Stimulated activated CD4-positive, alpha-beta T cell treated with anti-CD3 and anti-CD28 coated beads, TNF-alpha, amount 100 ng/mL, for 4 hours (primary cell): Measurements from ENCODE around the gene DPP3.

Experiments
- DNase-seq, 3 experiments: peaks; one replicate each; pipeline ENCODE4 v3.0.0-alpha.2; 2020; ENCODE audit warnings: low read depth in 3 of 3

Gene DPP3

DNA sequence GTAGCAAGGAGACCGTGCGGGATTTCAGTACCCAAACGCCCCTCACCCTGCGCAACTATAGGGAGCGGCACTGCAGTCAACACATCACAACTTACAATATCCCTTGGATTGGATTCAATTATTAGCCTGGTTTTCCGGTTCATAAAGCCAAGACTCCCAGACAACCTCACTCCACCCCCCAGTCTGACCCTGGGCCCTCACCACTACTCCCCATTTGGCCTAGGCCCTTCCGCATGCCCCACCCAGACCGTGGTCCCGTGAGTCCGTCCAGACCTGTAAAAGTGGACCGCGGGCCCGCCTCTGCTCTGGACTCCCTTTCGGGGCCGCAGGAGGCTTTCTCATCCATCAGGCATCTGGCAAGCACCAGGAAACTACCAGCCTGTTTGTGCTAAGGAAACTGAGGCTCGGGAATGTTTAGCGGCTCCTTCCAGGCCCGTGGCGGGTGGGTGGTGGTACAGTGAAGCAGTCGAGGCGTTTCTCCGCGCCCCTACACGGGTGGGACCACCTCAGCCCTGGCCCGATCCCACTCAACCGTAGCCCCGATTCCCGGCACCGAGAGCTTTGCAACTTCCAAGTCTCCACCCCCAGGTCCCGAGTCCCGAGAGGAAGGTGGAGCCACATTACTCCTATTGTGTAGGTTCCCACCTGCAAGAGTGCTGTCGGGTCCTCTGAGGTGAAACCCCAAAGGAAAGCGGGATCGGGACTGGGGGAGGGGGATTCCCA is 679 bp upstream of the DPP3 start:
- DNase-seq = no peak

DNA sequence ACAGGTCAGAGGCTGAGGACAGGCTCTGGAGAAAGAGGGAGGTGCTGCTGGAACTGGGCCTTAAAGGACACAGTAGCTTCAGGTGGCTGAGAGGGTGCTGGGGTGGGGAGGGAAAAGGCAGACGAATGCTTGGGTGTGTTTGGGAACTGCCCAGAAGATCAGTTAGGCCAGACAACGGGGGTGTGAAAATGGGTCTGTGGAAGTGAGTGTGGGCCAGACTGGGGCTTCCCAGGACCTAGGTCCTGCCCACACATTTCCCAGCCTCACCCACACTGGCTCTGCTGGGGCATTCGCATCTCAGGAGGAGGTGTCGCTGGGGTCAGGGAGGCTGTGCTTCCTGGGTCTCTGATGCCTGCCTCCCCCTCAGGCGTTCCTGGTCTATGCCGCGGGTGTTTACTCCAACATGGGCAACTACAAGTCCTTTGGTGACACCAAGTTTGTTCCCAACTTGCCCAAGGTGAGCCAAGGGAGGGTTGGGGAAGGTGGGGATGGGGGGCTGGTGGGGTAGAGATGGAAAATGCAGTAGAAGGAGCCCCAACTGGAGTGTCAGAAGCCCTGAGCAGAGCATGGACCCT is 4.7 kb downstream of the DPP3 start:
- DNase-seq = no peak

DNA sequence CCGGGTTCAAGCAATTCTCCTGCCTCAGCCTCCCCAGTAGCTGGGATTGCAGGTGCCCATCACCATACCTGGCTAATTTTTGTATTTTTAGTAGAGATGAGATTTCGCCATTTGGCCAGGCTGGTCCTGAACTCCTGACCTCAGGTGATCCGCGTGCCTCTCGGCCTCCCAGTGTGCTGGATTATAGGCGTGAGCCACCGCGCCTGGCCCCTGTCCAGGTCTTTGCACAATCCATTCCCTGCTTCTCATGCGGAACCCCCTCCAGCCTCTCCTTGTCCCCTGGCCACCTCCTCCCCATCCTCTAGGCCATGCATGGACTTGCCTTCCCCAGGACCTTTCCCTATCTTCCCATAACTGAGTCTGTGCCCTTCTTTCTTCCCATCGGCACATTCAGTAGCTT is 8.7 kb downstream of the DPP3 start:
- no peak for DNase-seq

DNA sequence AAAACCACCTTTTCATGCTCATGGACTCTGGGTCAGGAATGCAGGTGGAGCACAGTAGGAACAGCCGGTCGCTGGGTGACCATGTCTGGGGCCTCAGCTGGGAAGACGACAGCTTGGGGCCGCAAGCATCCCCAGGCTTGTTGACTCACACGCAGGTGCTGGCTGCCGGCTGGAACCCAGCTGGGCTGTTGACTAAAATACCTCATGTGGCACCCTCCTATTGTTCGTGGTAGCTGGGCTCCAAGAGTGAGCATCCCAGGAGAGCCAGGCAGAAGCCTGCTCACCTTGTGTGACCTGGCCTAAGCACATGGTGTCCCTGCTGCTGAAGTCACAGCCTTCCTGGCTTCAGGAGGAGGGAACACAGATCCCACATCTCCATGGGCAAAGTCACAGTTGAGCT is 9.4 kb downstream of the DPP3 start:
- DNase-seq = no peak

DNA sequence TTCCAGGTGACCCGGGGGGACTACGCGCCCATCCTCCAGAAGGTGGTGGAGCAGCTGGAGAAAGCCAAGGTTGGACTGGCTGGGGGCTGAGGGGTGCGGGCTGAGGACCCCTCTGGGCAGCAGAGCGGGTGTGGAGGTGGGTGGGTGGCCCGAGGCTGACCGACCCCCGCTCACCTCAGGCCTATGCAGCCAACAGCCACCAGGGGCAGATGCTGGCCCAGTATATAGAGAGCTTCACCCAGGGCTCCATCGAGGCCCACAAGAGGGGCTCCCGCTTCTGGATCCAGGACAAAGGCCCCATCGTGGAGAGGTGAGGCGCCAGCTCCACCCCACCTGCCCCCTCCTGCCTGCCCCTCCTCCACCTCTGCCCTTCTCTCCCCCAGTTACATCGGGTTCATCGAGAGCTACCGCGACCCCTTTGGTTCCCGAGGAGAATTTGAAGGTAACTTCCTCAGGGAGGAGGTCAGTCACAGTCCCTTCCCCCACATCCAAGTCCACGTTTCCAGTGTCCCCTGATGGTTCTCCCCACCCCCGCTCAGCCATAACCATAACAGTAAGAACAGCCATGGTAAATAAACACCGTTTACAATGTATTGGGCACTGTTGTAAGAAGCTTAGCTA is 11.2 kb downstream of the DPP3 start:
- DNase-seq = no peak

DNA sequence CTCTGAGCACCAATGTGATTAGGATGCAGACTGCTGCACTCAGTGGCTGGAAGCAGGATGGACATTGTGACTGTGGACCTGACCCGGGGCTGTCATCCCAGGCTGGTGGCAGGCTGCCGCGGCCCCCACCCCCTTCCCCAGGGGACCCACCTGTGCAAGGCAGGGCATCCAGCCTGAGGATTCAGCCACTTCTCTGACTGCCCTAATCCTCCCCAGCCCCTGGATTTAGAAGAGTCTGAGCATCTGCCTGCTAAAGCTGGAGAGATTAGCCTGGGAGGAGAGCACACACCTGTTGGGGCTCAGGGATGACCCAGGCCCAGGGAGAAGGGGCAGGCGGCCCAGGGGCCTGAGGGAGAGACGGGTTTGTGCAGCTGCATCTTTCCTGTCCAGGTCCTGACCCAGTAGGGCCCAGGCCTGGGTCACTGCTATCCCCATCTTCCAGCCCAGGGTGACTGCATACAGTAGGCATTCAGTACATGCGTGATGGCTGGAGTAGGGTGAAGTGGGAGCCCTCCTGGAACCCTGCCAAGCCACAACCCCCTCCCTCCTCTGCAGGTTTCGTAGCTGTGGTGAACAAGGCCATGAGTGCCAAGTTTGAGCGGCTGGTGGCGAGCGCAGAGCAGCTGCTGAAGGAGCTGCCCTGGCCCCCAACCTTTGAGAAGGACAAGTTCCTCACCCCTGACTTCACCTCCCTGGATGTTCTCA is 12.1 kb downstream of the DPP3 start:
- no peak for DNase-seq

DNA sequence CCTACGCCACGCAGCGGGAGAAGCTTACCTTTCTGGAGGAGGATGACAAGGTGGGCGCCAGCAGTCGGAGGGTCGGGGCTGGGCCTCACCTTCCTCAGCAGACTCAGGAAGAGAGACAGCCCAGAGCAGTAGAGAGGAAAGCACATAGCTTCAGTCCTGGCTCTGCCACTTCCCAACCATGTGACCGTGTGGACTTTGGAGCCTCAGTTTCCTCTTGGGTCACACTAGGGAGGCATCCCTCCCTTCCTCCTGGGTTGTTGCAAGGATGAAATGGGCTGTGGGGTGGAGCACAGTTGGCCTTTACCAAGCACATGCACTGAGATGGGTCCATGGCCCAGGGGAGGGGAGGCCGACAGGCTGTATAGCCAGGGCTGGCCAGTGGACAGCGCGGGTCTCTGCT is 12.9 kb downstream of the DPP3 start:
- DNase-seq = no peak

DNA sequence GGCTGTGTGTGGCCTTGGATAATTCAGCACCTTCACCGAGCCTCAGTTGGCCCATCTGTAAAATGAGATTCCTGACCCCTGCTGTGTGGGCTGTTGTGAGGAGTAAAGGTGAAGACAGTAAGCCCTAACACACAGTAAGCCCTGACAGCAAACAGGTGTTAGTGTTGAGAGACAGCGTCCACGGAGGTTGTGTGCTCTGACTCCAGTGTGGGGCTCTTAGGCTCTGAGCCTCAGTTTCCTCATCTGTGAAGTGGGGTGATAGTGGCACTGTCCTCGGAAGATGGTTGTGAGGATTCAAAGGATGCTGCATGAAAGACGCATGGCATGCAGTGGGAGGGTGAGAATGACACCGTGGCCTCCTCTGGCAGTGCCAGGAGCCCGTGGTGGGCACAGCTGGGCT is 14.2 kb downstream of the DPP3 start:
- DNase-seq = no peak

DNA sequence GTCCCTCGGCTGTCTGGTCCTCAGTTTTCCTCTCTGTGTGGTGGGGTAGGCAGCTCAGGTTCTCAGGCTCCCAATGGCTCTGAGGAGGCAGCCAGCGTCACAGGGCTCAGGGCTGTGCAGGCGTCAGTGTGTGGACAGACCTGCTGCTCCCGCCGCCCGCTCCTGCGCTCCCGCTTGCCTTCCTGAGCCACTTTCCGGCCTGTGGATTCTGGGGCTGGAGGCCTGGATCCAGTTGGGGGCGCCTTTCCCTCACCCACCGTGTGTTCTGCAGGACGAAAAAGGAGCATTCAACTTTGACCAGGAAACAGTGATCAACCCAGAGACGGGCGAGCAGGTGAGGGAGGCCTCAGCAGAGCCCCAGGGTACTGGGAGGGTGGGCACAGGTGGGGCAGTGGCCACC is 14.7 kb downstream of the DPP3 start:
- DNase-seq = no peak

DNA sequence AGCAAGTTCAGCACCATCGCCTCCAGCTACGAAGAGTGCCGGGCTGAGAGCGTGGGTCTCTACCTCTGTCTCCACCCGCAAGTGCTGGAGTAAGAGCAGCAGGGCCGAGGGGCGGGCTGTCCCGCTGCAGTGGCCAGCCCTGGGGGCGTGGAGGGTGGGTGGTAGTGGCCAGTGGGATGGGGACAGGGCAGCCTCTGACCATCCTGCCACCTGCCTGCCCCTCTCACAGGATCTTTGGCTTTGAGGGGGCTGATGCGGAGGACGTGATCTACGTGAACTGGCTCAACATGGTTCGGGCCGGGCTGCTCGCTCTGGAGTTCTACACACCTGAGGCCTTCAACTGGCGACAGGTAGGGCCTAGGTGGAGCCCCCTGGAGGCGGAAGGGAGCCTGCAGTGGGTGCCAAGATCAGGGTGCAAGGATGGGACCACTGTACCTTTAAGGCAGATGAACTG is 15.2 kb downstream of the DPP3 start:
- DNase-seq = no peak

DNA sequence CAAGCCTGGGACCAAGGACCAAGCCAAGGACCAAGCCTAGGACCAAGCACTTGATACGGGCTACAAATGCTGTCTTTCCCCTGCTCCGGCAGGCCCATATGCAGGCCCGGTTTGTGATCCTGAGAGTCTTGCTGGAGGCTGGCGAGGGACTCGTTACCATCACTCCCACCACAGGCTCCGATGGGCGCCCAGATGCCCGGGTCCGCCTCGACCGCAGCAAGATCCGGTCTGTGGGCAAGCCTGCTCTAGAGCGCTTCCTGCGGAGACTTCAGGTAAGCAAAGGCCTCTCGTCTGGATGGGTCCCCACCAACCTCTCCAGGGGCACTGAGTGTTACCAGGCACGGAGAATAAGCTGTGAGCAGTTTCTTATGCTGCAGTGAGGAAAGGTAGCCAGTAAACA is 17.0 kb downstream of the DPP3 start:
- DNase-seq = no peak

DNA sequence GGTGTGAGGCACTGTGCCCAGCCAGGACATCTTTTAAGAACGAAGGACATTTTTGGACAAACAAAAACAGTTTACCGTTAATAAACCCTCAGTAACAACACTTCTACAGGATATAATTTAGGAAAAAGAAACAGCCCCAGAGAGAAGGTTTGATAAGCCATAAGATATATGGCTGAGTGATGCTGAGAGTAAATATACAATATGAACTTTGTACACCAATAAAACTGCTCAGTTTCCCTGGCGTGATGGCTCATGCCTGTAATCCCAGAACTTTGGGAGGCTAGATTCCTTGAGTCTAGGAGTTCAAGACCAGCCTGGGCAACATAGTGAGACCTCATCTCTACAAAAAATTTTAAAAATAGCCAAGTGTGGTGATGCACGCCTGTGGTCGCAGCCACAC is 18.3 kb downstream of the DPP3 start:
- no peak for DNase-seq

DNA sequence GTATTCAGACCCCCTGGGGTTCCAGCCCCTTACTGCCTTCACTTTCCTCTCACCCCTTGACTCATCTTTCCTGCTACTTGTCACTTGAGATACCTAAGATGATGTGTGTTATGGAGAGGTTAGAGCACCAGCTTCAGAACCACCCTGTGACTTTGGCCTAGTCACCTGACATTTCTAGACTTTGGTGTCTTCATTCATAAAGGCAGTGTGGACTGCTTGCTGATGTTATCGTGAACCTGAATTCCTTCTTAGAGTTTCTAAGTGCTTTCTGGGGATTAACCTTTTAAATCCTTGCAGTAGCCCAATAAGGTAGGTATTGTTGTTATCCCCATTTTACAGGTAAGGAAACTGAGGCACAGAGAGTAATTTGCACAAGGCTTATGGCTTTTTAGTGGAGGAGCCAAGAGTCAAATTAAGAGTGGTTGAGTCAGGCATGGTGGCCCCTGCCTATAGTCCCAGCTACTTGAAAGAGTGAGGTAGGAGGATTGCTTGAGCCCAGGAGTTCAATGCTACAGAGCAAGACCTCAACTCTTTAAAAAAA is 25.1 kb downstream of the DPP3 start:
- no peak for DNase-seq

DNA sequence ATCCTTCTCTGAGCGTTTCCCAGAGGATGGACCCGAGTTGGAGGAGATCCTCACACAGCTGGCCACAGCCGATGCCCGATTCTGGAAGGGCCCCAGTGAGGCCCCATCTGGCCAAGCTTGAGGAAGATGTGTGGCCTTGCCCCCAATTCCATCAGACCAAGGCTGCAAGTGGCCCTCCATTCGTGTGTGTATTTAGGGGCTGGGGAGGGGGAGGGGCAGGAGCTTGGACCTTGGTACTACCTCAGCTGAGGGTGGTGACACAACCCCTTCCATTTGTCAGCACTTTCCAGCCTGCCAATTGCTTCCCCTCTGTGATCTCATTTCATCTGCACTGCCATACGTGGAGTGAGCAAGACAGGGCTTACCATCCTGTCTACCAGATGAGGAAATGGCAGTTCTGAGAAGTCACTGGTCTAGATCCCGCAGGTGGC is 28.9 kb downstream of the DPP3 start:
- DNase-seq = no peak

DNA sequence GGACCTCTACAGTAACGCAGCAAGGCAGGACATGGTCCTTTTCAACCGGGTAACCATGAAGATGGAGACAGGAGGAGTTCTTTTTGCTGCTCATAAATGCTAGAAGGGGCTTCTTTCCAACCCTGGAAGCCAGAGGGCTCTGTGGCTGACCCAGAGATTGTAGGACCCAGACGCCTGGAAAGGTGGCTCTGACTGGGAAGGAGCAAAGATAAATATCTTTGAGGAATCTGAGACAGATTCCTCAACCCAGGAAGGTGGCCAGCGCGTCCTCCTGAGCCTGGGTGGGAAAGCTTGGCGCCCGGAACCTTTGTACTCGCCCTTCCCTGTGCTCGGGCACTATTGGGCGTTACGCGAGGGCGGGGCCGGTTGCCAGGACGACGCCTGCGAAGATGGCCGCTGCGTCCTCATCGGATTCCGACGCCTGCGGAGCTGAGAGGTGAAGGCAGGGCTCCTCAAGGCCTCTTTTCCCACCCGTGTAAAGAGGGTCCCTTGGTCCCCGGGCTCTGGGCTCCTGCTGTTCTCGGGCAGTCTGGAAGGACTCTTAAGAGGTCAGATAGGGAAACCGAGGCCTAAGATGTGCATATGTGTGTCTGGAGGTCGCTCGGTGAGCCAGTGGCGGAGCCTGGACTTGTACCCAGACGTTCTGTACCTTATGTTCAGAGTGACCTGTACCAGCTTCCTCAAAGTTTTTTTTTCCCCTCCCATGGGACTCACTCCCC is 30.2 kb downstream of the DPP3 start, which contains the start of gene BBS1:
Gene BBS1, plus strand, starts transcription at position 365 of the 719 bp plus-strand sequence. Its CDS starts 25 bp downstream, at position 390.
- DNase-seq = peak; percentile 68 to 80 (median 69)

DNA sequence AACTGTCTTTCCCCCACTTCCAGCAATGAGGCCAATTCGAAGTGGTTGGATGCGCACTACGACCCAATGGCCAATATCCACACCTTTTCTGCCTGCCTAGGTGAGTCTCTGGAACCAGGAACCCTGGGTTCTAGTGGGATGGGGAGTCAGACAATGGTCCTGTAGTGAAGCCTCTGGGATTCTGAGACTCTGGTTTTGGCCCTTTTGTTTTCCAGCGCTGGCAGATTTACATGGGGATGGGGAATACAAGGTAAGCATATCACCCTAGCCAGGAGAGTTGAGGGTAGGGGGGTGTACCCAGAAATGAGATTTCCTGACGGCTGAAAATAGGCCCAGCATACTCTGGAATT is 30.7 kb downstream of the DPP3 start:
- no peak for DNase-seq

DNA sequence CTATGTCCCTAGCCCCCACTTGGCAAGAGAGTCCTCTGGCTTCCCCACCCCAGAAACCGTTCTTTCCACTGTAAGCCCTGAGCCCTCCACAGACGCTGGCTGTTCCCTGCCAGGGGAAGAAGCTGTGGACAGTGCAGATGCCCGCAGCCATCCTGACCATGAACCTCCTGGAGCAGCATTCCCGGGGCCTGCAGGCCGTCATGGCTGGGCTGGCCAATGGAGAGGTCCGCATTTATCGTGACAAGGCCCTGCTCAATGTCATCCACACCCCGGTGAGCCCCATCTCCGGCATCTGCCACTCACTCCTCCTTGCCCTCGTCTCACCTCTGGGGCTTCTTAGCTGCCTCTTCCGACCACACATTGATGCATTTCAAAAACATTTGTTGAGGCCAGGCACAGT is 43.4 kb downstream of the DPP3 start:
- DNase-seq = no peak

DNA sequence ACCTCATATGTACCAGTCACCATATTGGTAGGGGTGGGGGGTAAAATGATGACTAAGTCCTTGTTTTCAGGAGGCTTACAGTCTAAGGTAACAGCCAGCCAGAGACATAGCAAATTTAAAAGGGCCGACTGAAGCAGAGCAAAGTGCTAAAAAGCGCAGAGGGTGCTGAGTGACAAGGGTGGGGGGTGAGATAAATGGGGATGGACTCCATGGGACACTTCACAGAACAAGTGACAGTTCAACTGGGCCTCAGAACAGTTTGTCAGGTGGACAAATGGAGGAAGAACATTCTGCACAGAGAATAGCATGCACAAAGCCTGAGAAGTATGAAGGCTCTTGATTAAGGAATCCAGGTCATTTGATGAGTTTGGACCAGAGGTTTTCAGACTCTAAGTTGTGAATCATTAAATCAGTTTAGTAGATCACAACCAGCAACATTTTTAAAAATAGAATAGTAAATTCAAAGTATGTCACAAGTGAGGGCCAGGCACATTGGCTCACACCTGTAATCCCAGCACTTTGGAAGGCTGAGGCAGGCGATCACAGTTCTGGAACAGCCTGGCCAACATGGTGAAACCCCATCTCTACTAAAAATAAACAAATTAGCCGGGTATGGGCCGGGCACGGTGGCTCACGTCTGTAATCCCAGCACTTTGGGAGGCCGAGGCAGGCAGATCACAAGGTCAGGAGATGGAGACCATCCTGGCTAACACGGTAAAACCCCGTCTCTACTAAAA is 44.2 kb downstream of the DPP3 start:
- no peak for DNase-seq

DNA sequence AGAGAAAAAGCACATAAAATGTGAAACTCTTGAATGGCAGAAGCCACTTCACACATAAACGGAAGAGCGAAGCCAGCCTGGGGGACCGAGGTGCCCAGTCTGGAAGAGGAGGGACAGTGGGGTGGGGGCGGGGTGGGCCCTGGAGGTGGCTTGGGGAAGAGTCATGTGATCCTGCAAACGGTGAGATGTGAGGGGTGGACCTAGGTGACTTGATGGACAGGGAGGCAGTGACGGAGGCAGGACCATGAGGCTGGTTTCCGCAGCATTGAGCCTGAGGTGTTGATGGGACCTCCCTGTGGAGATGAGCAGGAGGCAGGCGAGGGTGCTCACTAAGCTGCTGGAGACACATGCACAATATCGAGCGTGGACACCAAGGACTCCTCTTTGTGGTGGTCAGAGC is 48.8 kb downstream of the DPP3 start:
- DNase-seq = no peak

DNA sequence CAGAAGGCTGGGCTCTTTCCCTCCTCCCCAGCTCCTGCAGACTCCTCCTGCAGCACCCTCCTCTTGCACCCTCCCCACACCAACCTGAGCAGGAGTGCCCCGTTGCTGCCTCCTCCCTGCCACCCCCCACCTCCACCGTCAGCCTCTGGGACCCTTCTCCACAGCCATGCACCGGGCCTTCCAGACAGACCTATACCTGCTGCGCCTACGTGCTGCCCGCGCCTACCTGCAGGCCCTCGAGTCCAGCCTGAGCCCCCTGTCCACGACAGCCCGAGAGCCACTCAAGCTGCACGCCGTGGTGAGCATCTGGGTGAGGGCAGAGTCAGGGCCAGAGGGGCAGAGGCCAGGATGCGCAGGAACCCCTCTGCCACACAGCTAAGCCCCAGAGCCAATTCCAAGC is 49.4 kb downstream of the DPP3 start:
- DNase-seq = no peak
